HEK293 (cell line): ENCODE measurements around the gene SERPINA3.
A peak's percentile ranks its signal among the peaks of the same experiment; 100 is the strongest.

Experiments used
- CTCF ChIA-PET: fragments of 350-600 bp; formaldehyde crosslinking; extraction: SDS; loops from one replicate; lab custom pipeline; 2021; ENCODE audit warnings: antibody characterized with exemption; lab: Yijun Ruan, JAX
- POLR2A ChIA-PET: fragments of 300-600 bp; formaldehyde crosslinking; extraction: SDS; loops from one replicate; lab custom pipeline; 2020; ENCODE audit warnings: antibody characterized with exemption, inconsistent platforms; lab: Yijun Ruan, JAX
- H3K27ac ChIP-seq: fragments of 200-500 bp; sonication (Bioruptor generic); 2 replicates; pipeline ENCODE4 v1.5.1; 2014; ENCODE audit warnings: low read depth, low read length, control low read depth, inconsistent platforms; ENCODE audit errors: extremely low read depth
- H3K36me3 ChIP-seq, 2 experiments: fragments of 200-500 bp in 1 of 2; sonication (Bioruptor generic) in 1 of 2; 1 replicate in 1 of 2; 2 replicates in 1 of 2; pipeline ENCODE4 v1.5.1; 2014 to 2017; ENCODE audit warnings: inconsistent platforms in 2 of 2, low read length in 2 of 2; ENCODE audit not compliant: control insufficient read depth in 2 of 2, insufficient read depth in 1 of 2
- H3K4me1 ChIP-seq: fragments of 200-500 bp; sonication (Bioruptor generic); 2 replicates; pipeline ENCODE4 v1.5.1; 2014; ENCODE audit warnings: mild to moderate bottlenecking, low read length, inconsistent platforms; ENCODE audit not compliant: control insufficient read depth, insufficient read depth
- H3K4me3 ChIP-seq: 2 replicates; pipeline ENCODE4 v1.5.1; 2011; ENCODE audit warnings: low read depth, mild to moderate bottlenecking, control low read depth, low read length, moderate library complexity
- H3K9me3 ChIP-seq: fragments of 200-500 bp; sonication (Bioruptor generic); 2 replicates; pipeline ENCODE4 v1.5.1; 2014; ENCODE audit warnings: low read depth, low read length, inconsistent platforms; ENCODE audit not compliant: control insufficient read depth, insufficient read depth
- HOXD13 ChIP-seq: sonication (generic); formaldehyde crosslinking; IDR thresholded peaks from 2 replicates; pipeline ENCODE4 v1.8.0; 2022; ENCODE audit warnings: missing genetic modification reagents, borderline replicate concordance
- TCF7L2 ChIP-seq: IDR thresholded peaks from 2 replicates; pipeline ENCODE4 v1.6.1; 2011; ENCODE audit warnings: low read depth, mild to moderate bottlenecking, inconsistent platforms, low read length, moderate library complexity, borderline replicate concordance
- TRIM28 ChIP-seq: IDR thresholded peaks from 2 replicates; pipeline ENCODE4 v1.6.1; 2011; ENCODE audit warnings: low read length, control low read depth, borderline replicate concordance
- WT1 ChIP-seq: fragments of 450-650 bp; formaldehyde crosslinking; IDR thresholded peaks from 2 replicates; pipeline ENCODE4 v1.5.1; 2016; ENCODE audit warnings: missing biosample characterization, missing genetic modification characterization
- ZBTB20 ChIP-seq: fragments of 450-650 bp; formaldehyde crosslinking; IDR thresholded peaks from 2 replicates; pipeline ENCODE4 v1.5.1; 2016; ENCODE audit warnings: missing biosample characterization, missing genetic modification characterization
- ZIC2 ChIP-seq: fragments of 450-650 bp; formaldehyde crosslinking; IDR thresholded peaks from 2 replicates; pipeline ENCODE4 v1.5.1; 2016; ENCODE audit warnings: missing biosample characterization, missing genetic modification characterization
- ZNF138 ChIP-seq: fragments of 450-650 bp; formaldehyde crosslinking; IDR thresholded peaks from 2 replicates; pipeline ENCODE4 v1.5.1; 2016; ENCODE audit warnings: missing biosample characterization, missing genetic modification characterization, borderline replicate concordance
- ZNF19 ChIP-seq: fragments of 450-650 bp; formaldehyde crosslinking; IDR thresholded peaks from 2 replicates; pipeline ENCODE4; 2016; ENCODE audit warnings: missing biosample characterization, missing genetic modification characterization, low read depth
- ZNF202 ChIP-seq: fragments of 450-650 bp; formaldehyde crosslinking; IDR thresholded peaks from 2 replicates; pipeline ENCODE4 v1.5.1; 2016; ENCODE audit warnings: missing biosample characterization, missing genetic modification characterization, borderline replicate concordance
- ZNF248 ChIP-seq: fragments of 450-650 bp; formaldehyde crosslinking; IDR thresholded peaks from 2 replicates; pipeline ENCODE4 v1.5.1; 2017; ENCODE audit warnings: missing biosample characterization, missing genetic modification characterization
- ZNF266 ChIP-seq: fragments of 450-650 bp; formaldehyde crosslinking; IDR thresholded peaks from 2 replicates; pipeline ENCODE4 v1.5.1; 2016; ENCODE audit warnings: missing biosample characterization, missing genetic modification characterization, low read depth
- ZNF292 ChIP-seq: fragments of 450-650 bp; formaldehyde crosslinking; IDR thresholded peaks from 2 replicates; pipeline ENCODE4 v1.5.1; 2016; ENCODE audit warnings: low read depth, missing biosample characterization, missing genetic modification characterization, borderline replicate concordance
- ZNF302 ChIP-seq: fragments of 450-650 bp; formaldehyde crosslinking; IDR thresholded peaks from 2 replicates; pipeline ENCODE4 v1.5.1; 2016; ENCODE audit warnings: missing biosample characterization, missing genetic modification characterization, low read depth
- ZNF311 ChIP-seq: fragments of 450-650 bp; formaldehyde crosslinking; IDR thresholded peaks from 2 replicates; pipeline ENCODE4 v1.5.1; 2017; ENCODE audit warnings: missing biosample characterization, missing genetic modification characterization, borderline replicate concordance
- ZNF341 ChIP-seq: fragments of 450-650 bp; formaldehyde crosslinking; IDR thresholded peaks from 2 replicates; pipeline ENCODE4; 2016; ENCODE audit warnings: low read depth, missing biosample characterization, missing genetic modification characterization
- ZNF514 ChIP-seq: fragments of 450-650 bp; formaldehyde crosslinking; IDR thresholded peaks from 2 replicates; pipeline ENCODE4 v1.5.1; 2016; ENCODE audit warnings: missing biosample characterization, missing genetic modification characterization
- ZNF664 ChIP-seq: fragments of 450-650 bp; formaldehyde crosslinking; IDR thresholded peaks from 2 replicates; pipeline ENCODE4 v1.5.1; 2016; ENCODE audit warnings: missing biosample characterization, missing genetic modification characterization
- ZNF830 ChIP-seq: fragments of 450-650 bp; IDR thresholded peaks from 2 replicates; pipeline ENCODE4 v1.5.0; 2018; ENCODE audit warnings: missing biosample characterization, missing genetic modification characterization, low read depth, mild to moderate bottlenecking, moderate library complexity
- ZSCAN30 ChIP-seq: fragments of 450-650 bp; IDR thresholded peaks from 2 replicates; pipeline ENCODE4 v1.5.1; 2018; ENCODE audit warnings: missing biosample characterization, mild to moderate bottlenecking, missing genetic modification characterization, moderate library complexity
- TF ChIP-seq, protein P1 (sequence below): fragments of 450-650 bp; formaldehyde crosslinking; IDR thresholded peaks from 2 replicates; pipeline ENCODE4 v1.5.1; 2016; ENCODE audit warnings: missing biosample characterization, missing genetic modification characterization, low read depth
- TF ChIP-seq, protein P2 (sequence below): fragments of 450-650 bp; formaldehyde crosslinking; IDR thresholded peaks from 2 replicates; pipeline ENCODE4 v1.5.1; 2016; ENCODE audit warnings: missing biosample characterization, missing genetic modification characterization
- TF ChIP-seq, protein P3 (sequence below): fragments of 450-650 bp; formaldehyde crosslinking; IDR thresholded peaks from 2 replicates; pipeline ENCODE4 v1.5.1; 2016; ENCODE audit warnings: missing biosample characterization, missing genetic modification characterization, borderline replicate concordance
- TF ChIP-seq, protein P4 (sequence below): fragments of 450-650 bp; formaldehyde crosslinking; IDR thresholded peaks from 2 replicates; pipeline ENCODE4 v1.5.1; 2016; ENCODE audit warnings: missing biosample characterization, missing genetic modification characterization

Gene SERPINA3

GRCh38 chr14:94654071-94654861, 42.1 kb downstream of the SERPINA3 start:
- ChIA-PET CTCF (interaction anchor here (0.7 to 0.8 kb wide), 4 partner anchors 30 to 1451 kb away, joined by 3 to 4 read pairs (median 3); no protein-coding TSS in a partner anchor), POLR2A (no interaction called here)
- H3K9me3 ChIP-seq = no peaks in the 10 kb centered on the region
- no peaks in the 10 kb centered on the region for H3K4me1 ChIP-seq
- H3K27ac ChIP-seq = no peak overlapping the region
- TF ChIP-seq ZNF311 (no peak), ZNF292 (tag by site-specific recombination) (no peak), ZNF664 (tag by site-specific recombination) (no peak), ZNF514 (tag by site-specific recombination) (no peak), ZNF266 (tag by site-specific recombination) (no peak), ZNF248 (tag by site-specific recombination) (no peak), ZIC2 (tag by site-specific recombination) (peak; percentile 17; the same call in 1 of the 2 replicates), TCF7L2 (no peak)
- TF ChIP-seq, protein P1, sequence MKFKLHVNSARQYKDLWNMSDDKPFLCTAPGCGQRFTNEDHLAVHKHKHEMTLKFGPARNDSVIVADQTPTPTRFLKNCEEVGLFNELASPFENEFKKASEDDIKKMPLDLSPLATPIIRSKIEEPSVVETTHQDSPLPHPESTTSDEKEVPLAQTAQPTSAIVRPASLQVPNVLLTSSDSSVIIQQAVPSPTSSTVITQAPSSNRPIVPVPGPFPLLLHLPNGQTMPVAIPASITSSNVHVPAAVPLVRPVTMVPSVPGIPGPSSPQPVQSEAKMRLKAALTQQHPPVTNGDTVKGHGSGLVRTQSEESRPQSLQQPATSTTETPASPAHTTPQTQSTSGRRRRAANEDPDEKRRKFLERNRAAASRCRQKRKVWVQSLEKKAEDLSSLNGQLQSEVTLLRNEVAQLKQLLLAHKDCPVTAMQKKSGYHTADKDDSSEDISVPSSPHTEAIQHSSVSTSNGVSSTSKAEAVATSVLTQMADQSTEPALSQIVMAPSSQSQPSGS (tag by site-specific recombination) = no peak
- TF ChIP-seq, protein P2, sequence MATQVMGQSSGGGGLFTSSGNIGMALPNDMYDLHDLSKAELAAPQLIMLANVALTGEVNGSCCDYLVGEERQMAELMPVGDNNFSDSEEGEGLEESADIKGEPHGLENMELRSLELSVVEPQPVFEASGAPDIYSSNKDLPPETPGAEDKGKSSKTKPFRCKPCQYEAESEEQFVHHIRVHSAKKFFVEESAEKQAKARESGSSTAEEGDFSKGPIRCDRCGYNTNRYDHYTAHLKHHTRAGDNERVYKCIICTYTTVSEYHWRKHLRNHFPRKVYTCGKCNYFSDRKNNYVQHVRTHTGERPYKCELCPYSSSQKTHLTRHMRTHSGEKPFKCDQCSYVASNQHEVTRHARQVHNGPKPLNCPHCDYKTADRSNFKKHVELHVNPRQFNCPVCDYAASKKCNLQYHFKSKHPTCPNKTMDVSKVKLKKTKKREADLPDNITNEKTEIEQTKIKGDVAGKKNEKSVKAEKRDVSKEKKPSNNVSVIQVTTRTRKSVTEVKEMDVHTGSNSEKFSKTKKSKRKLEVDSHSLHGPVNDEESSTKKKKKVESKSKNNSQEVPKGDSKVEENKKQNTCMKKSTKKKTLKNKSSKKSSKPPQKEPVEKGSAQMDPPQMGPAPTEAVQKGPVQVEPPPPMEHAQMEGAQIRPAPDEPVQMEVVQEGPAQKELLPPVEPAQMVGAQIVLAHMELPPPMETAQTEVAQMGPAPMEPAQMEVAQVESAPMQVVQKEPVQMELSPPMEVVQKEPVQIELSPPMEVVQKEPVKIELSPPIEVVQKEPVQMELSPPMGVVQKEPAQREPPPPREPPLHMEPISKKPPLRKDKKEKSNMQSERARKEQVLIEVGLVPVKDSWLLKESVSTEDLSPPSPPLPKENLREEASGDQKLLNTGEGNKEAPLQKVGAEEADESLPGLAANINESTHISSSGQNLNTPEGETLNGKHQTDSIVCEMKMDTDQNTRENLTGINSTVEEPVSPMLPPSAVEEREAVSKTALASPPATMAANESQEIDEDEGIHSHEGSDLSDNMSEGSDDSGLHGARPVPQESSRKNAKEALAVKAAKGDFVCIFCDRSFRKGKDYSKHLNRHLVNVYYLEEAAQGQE (tag by site-specific recombination) = peak; percentile 86
- H3K36me3 ChIP-seq = no peaks in the 10 kb centered on the region
- H3K4me3 ChIP-seq = no peak overlapping the region

DNA sequence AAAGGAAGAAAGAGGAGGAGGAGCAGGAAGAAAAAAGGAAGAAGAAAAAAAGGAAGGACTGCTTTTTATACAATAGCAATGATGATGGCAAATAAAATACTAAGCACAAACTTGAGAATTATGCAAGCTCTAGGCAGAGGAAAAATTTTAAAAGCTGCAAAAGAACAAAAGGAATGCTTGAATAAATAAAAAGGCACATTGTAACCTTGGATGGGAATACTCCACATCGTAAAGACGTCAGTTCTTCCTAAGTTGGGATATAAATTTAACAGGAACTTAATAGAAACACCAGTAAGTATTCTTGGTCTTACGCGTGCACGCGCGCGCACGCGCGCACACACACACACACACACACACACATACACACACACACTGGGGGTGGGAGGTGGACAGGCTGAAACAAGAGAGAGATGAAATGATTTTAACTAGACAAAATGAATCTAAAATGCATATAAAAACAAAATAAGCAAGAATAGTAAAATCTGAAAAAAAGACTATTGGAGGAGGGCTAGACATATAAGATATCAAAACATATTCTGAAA, 43.0 kb downstream of the SERPINA3 start:
- H3K36me3 ChIP-seq = no peaks in the 10 kb centered on the region
- H3K4me3 ChIP-seq = no peak overlapping the region
- POLR2A ChIA-PET = no interaction called here
- no peak overlapping the region for H3K27ac ChIP-seq
- no peaks in the 10 kb centered on the region for H3K4me1 ChIP-seq
- H3K9me3 ChIP-seq = no peaks in the 10 kb centered on the region
- CTCF ChIA-PET = interaction anchor here (0.7 to 0.8 kb wide), 4 partner anchors 31 to 1450 kb away, joined by 3 to 4 read pairs (median 3); no protein-coding TSS in a partner anchor
- TF ChIP-seq, protein P3, sequence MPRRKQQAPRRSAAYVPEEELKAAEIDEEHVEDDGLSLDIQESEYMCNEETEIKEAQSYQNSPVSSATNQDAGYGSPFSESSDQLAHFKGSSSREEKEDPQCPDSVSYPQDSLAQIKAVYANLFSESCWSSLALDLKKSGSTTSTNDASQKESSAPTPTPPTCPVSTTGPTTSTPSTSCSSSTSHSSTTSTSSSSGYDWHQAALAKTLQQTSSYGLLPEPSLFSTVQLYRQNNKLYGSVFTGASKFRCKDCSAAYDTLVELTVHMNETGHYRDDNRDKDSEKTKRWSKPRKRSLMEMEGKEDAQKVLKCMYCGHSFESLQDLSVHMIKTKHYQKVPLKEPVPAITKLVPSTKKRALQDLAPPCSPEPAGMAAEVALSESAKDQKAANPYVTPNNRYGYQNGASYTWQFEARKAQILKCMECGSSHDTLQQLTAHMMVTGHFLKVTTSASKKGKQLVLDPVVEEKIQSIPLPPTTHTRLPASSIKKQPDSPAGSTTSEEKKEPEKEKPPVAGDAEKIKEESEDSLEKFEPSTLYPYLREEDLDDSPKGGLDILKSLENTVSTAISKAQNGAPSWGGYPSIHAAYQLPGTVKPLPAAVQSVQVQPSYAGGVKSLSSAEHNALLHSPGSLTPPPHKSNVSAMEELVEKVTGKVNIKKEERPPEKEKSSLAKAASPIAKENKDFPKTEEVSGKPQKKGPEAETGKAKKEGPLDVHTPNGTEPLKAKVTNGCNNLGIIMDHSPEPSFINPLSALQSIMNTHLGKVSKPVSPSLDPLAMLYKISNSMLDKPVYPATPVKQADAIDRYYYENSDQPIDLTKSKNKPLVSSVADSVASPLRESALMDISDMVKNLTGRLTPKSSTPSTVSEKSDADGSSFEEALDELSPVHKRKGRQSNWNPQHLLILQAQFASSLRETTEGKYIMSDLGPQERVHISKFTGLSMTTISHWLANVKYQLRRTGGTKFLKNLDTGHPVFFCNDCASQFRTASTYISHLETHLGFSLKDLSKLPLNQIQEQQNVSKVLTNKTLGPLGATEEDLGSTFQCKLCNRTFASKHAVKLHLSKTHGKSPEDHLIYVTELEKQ = no peak
- TF ChIP-seq, protein P4, sequence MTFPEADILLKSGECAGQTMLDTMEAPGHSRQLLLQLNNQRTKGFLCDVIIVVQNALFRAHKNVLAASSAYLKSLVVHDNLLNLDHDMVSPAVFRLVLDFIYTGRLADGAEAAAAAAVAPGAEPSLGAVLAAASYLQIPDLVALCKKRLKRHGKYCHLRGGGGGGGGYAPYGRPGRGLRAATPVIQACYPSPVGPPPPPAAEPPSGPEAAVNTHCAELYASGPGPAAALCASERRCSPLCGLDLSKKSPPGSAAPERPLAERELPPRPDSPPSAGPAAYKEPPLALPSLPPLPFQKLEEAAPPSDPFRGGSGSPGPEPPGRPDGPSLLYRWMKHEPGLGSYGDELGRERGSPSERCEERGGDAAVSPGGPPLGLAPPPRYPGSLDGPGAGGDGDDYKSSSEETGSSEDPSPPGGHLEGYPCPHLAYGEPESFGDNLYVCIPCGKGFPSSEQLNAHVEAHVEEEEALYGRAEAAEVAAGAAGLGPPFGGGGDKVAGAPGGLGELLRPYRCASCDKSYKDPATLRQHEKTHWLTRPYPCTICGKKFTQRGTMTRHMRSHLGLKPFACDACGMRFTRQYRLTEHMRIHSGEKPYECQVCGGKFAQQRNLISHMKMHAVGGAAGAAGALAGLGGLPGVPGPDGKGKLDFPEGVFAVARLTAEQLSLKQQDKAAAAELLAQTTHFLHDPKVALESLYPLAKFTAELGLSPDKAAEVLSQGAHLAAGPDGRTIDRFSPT (tag by site-specific recombination) = no peak
- TF ChIP-seq TRIM28 (no peak), ZNF830 (tag by site-specific recombination) (no peak), ZNF341 (no peak), ZNF302 (no peak), ZBTB20 (tag by site-specific recombination) (no peak), ZNF19 (tag by site-specific recombination) (no peak), WT1 (tag by site-specific recombination) (no peak), HOXD13 (CRISPR knock-in tag) (no peak), ZNF202 (tag by site-specific recombination) (no peak), ZNF138 (tag by site-specific recombination) (no peak), ZSCAN30 (tag by site-specific recombination) (no peak)
